ENCODE measurements around the gene TMEM54.

- TF ChIP-seq CTCF (IDR thresholded peaks at IDR 0.05; ENCODE audit: poor library complexity) (no peak), EZH2phosphoT487 (IDR thresholded peaks at IDR 0.05; ENCODE audit: low read depth, severe bottlenecking, unreplicated experiment) (no peak)
Measured at GRCh38 chr1:32863218-32863880, 37.8 kb downstream of the TMEM54 start.
